Fibroblast of upper back skin (primary cell): Measurements from ENCODE around the gene ENPP1.

Experiments used
- DNase-seq: peaks from one replicate; pipeline ENCODE4 v3.0.0-alpha.2; 2013

The ENPP1 gene

DNA sequence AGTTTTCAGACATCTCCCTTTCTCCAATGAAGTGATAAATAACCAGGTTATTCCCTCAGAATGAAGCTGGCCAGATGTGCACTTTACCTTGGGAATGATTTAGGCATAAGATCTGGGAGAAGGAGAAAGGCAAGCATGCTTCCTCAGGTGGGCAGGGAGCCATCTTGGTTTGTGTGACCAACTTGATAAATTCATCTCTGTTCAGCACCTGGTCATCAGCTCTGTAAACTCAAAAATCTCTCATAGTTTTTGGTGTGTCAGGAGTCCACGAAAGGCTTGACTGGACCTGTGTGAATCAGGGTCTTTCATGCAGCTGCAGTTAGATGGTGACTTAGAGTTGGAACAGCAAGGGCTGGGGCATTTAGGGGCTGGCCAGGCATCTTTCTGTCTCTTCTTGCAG, 24.5 kb downstream of the ENPP1 start:
- no peak for DNase-seq

DNA sequence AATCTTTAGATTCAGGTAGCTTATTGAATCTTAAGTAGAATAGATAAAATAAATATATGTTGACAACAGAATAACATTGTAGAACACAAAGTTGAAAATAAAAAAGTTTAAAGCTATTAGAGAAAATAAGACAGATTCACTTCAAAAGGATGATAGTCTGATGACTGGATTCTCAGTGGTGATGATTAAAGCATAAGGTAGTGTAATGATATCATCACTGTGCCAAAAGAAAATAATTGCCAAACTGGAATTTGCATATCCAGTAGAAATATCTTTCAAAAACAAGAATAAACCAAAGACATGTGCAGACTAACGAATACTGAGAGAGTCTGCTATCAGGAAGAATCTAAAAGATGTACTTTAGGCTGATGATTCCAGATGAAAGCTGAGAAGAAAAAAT, 30.2 kb downstream of the ENPP1 start:
- no peak for DNase-seq

DNA sequence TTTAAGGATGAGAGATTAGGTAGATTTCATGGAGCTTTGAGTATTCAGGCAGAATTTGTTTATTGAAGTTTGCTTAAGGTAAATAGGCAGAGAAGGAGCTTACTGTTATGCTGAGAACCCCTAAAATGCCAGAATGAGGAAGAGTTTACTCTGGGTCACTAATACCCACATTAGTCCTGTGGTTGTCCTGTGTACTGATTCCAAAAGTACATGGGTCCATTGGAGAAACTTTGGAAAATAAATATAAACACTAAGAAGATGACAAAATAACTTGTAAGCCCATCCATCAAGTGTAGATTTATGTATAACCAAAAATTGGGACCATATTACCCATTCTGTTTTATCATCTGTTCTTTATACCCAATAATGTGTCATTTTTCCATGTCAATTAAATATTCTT, 31.6 kb downstream of the ENPP1 start:
- DNase-seq, result no peak

DNA sequence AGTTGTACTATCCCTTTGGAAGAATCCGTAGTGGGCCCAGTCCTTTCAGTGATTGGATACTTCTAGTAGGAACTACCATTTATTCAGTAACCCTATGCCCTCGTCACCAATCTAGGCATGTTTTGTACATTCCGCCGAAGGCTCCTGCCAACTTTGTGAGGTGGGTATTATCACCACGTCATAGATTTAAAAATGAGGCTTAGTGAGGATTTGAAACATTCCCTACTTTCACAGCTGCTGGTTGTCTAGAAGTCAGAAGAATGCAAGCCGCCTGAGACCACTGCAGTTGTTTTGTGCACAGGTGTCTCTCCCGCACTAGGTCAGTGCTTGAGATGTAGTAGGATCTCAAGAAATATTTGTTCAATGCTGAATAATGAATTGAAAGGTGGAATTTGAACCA, 32.6 kb downstream of the ENPP1 start:
- DNase-seq, result no peak

DNA sequence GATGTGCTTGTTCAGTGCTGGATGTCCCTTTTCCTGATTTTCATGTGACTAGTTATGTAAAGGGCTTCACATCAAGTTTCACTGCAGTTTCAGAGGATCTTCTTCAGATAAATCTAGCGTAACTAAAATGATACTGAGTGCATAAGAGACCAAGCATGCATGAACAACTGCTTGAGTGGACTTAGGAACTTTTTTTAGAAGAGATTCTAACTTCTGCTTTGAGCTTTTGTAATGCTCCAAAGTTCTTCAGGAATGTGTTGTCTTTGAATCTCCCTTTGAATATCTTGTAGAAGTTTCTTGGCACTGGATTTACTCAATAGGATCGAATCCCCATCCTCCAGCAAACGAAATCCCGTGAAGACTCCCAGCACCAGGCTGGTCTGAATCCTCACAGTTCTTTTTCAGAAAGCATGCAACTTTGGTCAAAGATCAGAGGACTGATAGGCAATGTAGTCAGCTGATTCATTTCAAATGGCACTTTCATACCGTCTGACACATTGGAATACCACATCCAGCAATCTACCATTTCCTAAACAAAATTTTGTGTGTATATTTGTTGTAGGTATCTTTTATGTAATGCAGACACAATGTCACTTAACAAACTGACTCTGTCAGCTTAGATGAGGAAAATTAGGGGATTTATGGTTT, 33.2 kb downstream of the ENPP1 start:
- no peak for DNase-seq

- no peak for DNase-seq
Observed at GRCh38 chr6:131843768-131844167, 35.9 kb downstream of the ENPP1 start.

- peak; percentile 46 for DNase-seq
Observed at GRCh38 chr6:131844243-131844841, 36.5 kb downstream of the ENPP1 start.

DNA sequence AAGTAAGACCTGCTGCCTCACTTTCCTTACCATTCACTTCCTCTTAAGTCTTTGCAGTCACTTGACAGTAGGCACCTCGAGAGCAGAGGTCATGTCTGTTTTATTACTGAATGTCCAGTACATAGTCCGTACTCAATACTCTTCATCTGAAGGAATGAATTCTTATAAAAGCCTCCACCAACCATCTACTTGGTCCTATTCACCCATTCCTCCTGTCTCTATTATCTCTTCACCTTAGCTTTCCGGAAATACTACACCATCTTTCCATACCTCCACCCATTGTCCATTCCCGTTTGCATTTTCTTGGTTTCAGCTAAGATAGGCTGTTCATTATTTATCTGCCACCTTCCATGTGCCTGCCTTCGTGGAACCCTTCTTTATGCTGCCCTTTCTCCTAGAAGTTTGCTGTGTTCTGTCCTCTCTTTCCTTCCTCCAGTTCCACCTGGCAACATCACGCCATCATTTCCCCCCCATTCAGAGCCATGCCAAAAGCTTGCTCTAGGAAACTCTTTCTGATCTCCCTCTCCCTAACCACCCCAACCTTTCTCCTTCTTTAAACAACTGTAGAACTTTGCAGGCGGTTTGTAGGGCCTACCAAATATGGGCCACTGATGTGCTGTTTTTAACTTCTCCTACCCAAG, 38.3 kb downstream of the ENPP1 start:
- no peak for DNase-seq

DNA sequence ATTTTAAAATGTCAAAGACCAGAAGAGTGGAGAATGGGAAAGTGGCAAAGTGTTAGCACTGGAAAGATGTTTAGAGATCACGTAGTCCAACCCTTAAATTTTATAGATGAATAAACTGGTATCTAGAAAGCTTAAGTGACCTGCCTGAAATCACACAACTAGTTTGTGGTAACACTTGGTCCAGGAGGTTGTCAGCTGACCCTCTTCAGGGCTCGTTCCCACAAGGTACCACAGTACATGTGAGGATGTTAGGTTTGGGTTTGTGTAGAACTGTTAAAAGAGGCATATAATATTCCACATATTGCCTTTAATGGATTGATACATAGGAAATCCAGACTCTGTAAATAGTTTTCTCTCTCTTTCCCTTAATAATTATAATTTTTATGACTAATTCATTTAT, 39.1 kb downstream of the ENPP1 start:
- no peak for DNase-seq

- DNase-seq, result no peak
Observed at GRCh38 chr6:131849799-131850198, 42.0 kb downstream of the ENPP1 start.

- no peak for DNase-seq
Observed at GRCh38 chr6:131851049-131851769, 43.4 kb downstream of the ENPP1 start.

DNA sequence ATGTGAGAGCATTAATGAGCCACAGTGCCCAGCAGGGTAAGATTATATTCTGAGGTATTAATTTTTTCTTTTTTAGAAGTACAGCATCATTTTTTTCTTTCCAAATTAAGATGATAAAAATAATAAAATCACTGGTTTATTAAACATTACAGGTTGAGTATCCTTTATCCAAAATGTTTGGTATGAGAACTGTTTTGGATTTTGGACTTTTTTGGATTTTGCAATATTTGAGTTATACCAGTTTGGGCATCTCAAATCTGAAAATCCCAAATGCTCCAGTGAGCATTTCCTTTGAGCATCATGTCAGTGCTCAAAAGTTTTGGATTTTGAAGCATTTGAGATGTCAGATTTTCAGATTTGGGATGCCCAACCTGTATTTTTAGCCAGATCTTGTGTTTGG, 44.4 kb downstream of the ENPP1 start:
- no peak for DNase-seq

DNA sequence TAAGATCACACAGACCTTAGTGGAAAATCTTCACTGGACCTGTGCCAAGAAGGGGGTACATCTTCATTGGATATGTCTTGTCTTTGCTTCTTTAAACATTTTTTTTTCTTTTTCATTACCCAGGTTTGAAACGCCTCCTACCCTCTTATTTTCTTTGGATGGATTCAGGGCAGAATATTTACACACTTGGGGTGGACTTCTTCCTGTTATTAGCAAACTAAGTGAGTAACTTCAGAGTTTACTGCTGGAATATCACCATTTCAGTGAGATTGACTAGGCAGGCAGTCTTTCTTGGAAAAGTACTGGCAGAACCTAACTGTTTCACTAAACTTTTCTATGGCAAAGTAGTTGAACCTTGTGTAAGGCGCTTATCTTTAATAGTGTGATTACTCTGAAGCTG, 47.0 kb downstream of the ENPP1 start:
- no peak for DNase-seq

DNA sequence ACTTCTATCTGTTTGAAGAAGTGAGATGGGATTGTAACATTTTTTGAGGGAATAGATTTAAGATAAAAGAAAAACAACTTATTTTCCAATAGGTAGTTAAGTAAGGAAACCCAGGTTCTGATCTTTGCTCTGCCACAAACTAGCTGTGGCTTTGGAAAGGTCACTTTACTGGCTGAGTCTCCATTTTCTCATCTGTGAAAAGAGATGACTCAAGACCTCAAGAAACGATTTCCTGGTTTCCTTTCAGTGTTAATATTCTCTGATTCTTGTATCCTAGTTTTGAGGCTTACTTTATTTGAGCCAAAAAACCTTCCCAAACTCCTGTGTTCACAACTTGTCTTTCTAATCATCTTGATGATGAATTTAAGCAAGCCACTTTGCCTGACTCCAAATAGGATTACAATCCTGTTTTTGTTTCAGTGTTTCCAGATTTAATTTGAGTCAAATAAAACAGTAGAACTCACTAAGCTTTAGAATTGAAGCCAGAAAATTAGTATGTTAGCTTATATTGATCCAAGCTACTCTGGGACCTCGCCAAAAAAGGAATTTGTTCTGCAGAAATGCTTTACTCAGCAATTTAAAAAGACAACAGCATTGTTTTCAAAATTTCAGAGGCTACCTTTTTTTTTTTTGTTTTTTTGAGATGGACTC, 51.1 kb downstream of the ENPP1 start:
- peak; percentile 71 for DNase-seq

GRCh38 chr6:131859658-131860057, 51.8 kb downstream of the ENPP1 start:
- peak; percentile 24 for DNase-seq

GRCh38 chr6:131861381-131861780, 53.6 kb downstream of the ENPP1 start:
- DNase-seq, result peak; percentile 83

- DNase-seq, result no peak
Observed at GRCh38 chr6:131862476-131862875, 54.7 kb downstream of the ENPP1 start.

GRCh38 chr6:131867744-131868143, 59.9 kb downstream of the ENPP1 start:
- DNase-seq, result peak; percentile 70

GRCh38 chr6:131868836-131869235, 61.0 kb downstream of the ENPP1 start:
- peak; percentile 36 for DNase-seq

GRCh38 chr6:131875647-131876046, 67.8 kb downstream of the ENPP1 start:
- no peak for DNase-seq

DNA sequence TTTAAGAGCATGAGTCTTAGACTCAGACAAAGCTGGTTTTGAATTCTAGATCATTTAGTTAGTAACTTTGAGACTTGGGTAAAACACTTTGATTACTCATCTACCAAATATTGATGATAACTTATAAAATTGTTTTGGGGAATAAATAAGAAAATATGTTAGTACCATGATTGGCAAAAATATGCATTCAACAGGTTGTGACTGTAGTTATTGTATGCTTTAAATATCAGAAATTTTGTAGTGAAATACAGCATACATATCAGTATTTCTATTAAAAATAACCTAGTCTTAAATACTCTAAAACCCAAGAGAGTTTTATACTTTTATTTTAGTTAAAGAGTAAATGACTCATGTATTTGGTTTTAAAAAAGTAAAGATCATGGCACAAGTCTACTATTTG, 68.7 kb downstream of the ENPP1 start:
- DNase-seq, result no peak

GRCh38 chr6:131877999-131878789, 70.4 kb downstream of the ENPP1 start:
- no peak for DNase-seq

DNA sequence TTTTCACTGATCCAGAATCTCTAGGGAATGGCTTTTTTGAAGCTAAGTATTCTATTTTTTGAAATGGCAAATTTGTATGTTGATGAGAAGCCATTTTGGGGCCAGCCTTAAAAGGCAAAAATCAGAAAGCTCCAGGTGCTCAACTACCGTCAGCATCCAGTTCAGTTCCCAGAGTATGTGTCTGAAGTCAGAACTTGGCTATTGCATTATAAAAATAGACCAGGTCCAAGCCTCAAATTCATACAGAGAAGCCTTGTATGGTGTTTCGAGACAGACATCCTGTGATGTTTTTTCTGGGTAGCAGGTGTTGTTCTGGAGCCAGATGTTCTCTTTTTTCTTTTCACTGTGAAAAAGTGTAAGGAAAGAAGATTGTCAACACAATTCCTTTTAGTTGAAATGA, 75.2 kb downstream of the ENPP1 start:
- no peak for DNase-seq
